NCI-H128 (cell line): ENCODE results near the gene FANCD2.
"Not testable (repeated sequence)": the region's sequence is repeated elsewhere in the genome, so short reads cannot be mapped to it uniquely, and the experiment has no call there.

Experiments
- DNase-seq: peaks from one replicate; lab custom pipeline; 2025; ENCODE audit not compliant: unreplicated experiment; lab: John Stamatoyannopoulos, UW

The FANCD2 gene

DNA sequence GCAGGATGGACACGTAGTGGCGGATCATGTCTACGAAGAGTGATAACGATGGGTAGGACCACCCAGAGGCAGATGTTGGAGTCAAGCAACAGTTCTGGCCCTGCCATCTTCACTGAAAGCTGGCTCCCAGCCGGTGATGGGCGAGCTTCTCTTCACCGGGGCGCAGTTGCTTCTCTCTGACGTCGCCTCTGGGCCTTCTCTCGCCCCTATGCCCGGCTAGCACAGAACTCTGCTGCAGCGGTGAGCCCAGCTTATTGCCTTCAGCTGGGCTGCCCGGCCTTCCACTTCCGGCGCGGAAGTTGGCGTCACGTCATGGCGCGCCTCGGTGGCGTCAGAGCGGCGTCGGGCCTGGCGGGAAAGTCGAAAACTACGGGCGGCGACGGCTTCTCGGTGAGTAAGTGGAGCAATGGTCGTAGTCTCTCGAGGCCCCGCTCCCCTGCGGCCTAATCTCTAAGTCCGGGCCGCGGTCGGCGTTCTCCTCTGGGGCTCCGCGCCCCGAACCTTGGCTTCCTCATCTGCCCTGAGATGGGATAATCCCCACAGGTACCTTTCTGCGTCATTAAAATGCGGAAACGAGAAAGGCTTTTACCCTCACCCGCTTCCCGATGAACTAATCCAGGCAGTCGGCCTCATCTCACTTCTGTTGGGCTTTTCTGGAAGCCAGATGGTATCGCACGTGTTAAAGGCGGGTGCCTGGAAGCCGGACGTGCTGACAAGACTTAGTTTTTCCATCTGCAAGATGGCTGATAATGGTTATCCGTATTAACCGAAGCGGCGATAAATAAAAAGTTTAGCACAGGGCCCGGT, at the start of gene FANCD2:
FANCD2 (plus strand) TSS at position 354 of the 807 bp plus-strand sequence. CDS start 2,221 bp downstream, outside the sequence.
- DNase-seq = peak; percentile 42

- no peak for DNase-seq
These were observed 49.2 kb upstream of the FANCD2 start for GRCh38 chr3:9976721-9977709.

DNA sequence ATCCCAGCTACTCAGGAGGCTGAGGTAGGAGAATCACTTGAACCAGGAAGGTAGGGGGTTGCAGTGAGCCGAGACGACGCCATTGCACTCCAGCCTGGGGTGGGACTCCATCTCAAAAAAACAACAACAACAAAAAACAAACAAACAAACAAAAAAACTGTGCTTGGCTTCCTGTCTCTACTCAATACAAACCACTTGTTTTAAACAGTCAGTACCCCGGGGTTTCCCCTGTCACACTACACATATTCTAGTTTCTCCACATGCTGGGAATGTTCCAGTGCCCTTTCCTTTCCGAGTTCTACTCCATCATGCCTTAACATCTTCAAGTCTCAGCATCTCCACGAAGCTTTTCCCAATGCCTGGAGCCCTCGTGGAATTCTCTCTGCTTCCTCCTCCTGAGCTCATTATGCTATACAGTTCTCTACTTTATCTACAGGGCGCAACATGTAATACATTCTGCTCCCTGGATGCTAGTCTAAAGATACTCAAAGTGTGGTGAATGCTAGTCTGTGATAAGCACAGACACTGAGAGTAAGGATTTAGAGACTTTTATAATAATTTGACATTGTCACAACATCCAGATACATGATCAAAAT, 47.4 kb upstream of the FANCD2 start:
- DNase-seq = no peak

- DNase-seq = no peak
These were observed 46.0 kb upstream of the FANCD2 start for GRCh38 chr3:9980251-9980650.

GRCh38 chr3:9986230-9986725, 40.0 kb upstream of the FANCD2 start:
- no peak for DNase-seq

DNA sequence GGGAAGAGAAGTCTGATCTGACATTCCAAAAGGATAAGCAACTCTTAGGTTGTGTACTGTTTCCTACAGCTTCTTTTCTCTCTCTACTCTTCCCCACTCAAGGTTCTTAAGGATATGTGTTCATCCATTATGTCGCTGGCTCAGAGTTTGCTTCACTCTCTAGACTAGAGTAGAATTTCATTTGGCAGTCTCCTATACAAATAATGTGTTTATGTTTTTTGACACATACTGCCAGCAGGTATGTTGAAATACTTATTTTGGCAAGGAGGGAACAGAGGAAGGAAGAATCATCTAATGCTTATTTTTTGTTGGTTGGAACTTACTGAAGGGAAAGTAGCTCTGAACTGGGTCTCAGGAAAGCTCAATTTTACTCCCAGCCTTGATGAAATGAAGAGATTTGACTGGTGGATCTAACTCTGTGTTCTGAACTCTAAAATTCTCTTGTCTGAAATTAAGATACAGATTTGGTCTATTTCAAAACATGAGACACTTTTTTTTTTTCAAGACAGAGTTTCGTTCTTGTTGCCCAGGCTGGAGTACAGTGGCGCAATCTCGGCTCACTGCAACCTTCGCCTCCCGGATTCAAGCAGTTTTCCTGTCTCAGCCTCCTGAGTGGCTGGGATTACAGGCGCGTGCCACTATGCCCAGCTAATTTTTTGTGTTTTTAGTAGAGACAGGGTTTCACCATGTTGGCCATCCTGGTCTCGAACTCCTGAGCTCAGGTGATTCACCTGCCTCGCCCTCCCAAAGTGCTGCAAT, 32.0 kb upstream of the FANCD2 start:
- DNase-seq = no peak

DNA sequence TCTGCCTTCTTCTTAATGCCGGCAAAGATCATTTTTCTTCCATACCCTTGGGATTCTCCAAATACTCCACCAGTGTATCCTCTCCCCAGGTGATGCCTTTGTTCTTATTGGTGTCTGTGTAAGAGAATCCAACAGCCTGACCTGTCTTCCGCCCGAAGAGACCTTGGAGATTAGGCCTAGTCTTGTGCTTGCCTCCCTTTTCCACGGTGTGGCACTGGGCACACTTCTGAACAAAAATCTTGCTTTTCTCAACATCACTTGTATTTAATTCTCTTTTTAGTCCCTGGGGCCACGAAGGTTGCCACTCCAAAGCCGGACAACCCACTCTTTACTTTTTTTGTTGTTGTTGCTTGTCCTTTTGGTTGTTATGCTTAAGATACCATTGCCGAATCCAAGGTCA, 25.6 kb upstream of the FANCD2 start:
- DNase-seq = no peak

DNA sequence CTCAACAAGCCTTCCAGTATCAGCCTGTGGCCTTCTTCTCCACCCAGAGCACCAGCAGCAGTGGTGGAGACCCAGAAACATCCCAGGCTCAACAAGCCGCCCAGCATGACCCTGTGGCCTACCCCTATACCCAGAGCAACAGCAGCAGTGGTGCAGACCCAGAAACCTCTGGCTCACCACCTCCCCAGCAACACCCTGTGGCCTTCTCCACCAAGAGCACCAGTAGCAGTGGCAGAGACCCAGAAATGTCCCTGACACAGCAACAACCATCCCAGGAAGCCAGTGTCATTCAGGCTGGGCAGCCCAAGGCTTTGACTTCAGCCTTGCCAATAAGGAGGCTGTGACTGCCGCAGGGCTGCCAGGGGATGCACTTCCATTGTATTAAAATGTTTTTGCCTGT, 23.3 kb upstream of the FANCD2 start:
- DNase-seq = no peak

GRCh38 chr3:10004506-10004905, 21.7 kb upstream of the FANCD2 start:
- no peak for DNase-seq

DNA sequence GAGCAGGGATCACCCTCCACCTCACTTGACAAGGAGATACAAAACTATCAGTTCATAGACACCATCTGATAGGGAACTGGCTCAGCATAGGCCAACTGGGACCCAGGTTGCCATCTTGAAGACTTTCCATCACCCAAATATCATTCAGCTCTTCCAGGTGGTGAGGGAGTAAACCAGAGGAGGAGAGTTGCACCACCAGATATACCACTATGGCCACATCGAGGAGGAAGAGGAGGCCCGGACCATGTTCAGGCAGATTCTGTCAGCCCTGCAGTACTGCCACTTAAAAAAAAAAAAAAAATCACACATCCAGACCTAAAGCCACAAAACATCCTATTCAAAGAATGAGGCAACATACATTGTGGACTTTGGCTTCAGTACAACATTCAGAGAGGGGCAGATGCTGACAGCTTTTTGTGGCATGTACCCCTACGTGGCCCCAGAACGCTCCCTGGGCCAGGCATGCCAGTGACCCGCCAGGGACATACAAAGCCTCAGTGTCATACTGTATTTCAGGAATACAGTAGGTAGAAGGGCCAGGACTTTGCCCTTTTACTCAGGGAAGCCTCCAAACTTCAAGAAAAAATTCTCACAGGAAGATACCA, 21.2 kb upstream of the FANCD2 start:
- no peak for DNase-seq

DNA sequence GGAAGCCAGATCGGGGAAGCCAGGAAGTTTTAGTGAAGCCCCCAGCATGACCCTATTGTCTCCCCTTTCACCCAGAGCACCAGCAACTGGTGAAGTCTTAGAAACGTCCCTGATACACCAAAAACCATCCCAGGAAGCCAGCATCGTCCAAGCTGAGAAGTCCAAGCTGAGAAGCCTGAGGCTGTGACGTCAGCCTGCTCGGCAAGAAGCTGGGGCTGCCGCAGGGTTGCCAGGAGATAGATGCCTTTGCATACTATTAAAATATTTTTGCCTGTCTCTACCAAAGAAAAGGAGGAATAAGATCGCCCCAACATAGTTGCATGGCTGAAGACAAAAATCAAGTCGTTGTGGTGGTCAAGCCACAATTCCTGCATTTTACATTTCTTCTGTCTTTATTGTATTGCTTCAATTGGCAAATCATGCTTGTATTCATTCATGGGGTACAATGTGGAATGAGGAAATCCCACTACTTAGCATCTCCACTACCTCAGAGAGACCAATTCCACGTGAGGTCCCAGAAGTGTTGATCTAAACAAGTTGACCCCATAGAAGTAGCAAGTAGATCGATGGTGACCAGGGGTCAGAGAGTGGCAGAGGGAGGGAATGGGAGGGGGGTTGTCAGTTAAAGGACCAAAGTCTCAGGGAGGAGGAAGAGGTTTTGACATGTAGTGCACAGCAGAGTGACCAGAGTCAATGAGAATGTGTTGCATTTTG, 20.0 kb upstream of the FANCD2 start:
- no peak for DNase-seq

- no peak for DNase-seq
These were observed 19.5 kb upstream of the FANCD2 start for GRCh38 chr3:10006762-10007090.

GRCh38 chr3:10007126-10007782, 19.0 kb upstream of the FANCD2 start:
- DNase-seq = no peak

- not testable (repeated sequence) for DNase-seq
These were observed 18.0 kb upstream of the FANCD2 start for GRCh38 chr3:10008216-10008587.

GRCh38 chr3:10008588-10009344, 17.5 kb upstream of the FANCD2 start:
- no peak for DNase-seq

GRCh38 chr3:10010421-10010877, 15.8 kb upstream of the FANCD2 start:
- no peak for DNase-seq

GRCh38 chr3:10010878-10011465, 15.3 kb upstream of the FANCD2 start:
- peak; percentile 70 for DNase-seq

DNA sequence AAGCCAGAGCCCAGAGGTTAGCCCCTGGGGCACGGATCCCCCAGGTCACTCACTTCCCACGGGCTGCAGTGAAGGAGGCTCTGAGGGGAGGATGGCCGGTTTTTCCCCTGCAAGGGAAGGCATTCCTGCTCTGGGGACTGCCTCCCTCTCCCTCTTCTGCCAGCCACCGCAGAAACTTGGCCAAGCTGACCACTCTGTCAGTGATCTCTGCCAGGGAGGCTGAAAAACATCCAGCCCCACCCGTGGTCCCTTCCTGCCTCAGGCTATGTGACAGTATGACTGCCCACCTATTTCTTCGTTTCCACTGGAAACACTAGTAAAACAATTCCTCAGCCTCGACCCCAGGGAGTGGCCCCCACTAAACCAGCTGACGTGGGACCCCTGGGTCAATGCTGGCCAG, 14.6 kb upstream of the FANCD2 start:
- DNase-seq = no peak
